Fibroblast of lung (primary cell): ENCODE results near the gene NCKAP5.

Source experiments
- CTCF ChIP-seq, 2 donors: IDR thresholded peaks in 1 of 2; conservative IDR thresholded peaks in 1 of 2; 1 replicate in 1 of 2; 2 replicates in 1 of 2; pipeline ENCODE4 v1.5.1; 2011 to 2012; ENCODE audit warnings: low read length in 2 of 2, control low read depth in 1 of 2, inconsistent platforms in 1 of 2, low read depth in 1 of 2, mild to moderate bottlenecking in 1 of 2
- EZH2 ChIP-seq: IDR thresholded peaks from 2 replicates; pipeline ENCODE4 v1.5.1; 2012; ENCODE audit warnings: low read length, control low read depth, mild to moderate bottlenecking; ENCODE audit errors: missing control alignments

- no peak for TF ChIP-seq CTCF (conservative IDR thresholded peaks at IDR 0.05 in 1 of 2, IDR thresholded peaks at IDR 0.05 in 1 of 2; ENCODE audit: low read depth in 1 of 2, low read length in 2 of 2)
- TF ChIP-seq EZH2: no peak
These were observed 915.8 kb downstream of the NCKAP5 start for GRCh38 chr2:132652474-132652873.
